GM18507 (cell line): ENCODE measurements around the gene SOHLH1.

ENCODE experiments used
- DNase-seq: peaks from one replicate; pipeline ENCODE4 v3.0.0; 2011; ENCODE audit warnings: low read depth; ENCODE audit not compliant: insufficient read length; ENCODE audit errors: extremely low spot score
- FAIRE-seq: peaks from 2 replicates; lab custom pipeline; 2011; peaks lifted over from hg19 to GRCh38; lab: Jason Lieb, UNC

SOHLH1 gene

GRCh38 chr9:135665795-135666189 lies 33.5 kb downstream of the SOHLH1 start:
- FAIRE-seq = no peak
- no peak for DNase-seq

- FAIRE-seq (no peak), DNase-seq (no peak)
Measured at GRCh38 chr9:135664801-135665794, 34.2 kb downstream of the SOHLH1 start.

GRCh38 chr9:135664266-135664665 lies 35.0 kb downstream of the SOHLH1 start:
- DNase-seq (no peak), FAIRE-seq (no peak)

- FAIRE-seq (no peak), DNase-seq (no peak)
Measured at GRCh38 chr9:135663857-135664256, 35.4 kb downstream of the SOHLH1 start.

DNA sequence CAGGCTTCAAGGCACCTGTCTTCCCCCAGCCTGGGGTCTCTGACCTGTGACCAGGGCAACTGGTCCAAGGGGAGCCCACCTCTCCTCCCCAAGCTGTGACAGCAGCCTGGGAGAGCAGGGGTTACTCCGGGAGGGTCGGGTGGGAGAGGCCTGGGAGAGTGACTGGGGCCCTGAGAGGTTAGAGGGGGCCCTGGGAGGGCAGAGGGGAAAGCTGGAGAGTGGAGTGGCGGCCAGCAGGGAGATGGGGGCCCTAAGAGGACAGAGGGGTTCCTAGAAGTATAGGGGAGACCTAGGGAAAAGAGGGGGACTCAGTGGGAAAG lies 35.9 kb downstream of the SOHLH1 start:
- FAIRE-seq (no peak), DNase-seq (no peak)

DNA sequence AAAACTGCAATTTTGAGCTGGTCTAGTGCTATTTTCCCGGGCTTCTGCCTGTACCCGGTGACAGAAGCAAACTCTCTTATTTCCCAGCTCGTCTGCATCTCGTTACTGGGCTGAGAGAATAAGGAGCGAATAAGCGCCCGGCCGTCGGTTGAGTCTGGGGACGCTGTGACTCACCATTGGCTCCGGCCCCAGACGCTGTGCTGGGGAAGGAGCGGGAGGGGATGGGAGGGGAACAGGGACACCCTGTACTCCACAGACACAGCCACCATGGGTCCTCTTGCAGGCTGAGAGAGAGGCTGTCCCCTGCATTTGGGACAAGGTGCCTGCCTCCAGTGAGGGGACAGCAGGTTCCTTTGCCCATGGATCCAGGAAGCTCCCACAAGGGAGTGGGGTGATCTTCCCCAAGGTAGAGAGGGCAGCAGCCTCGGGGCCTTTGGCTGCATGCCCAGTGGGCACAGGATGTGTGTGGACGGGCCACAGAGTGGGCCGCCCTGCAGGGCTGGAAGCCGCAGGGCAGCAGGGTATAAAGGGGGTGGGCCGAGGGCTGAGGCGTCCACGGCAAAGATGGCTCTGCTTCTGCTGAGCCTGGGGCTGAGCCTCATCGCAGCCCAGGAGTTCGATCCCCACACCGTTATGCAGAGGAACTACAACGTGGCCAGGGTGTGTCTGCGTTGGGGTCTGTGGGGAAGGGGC lies 36.4 kb downstream of the SOHLH1 start, which contains the start of gene LCN9:
LCN9 (plus strand) TSS at position 552 of the 693 bp plus-strand sequence; CDS start at position 565, 13 bp downstream.
- FAIRE-seq (no peak), DNase-seq (no peak)

DNA sequence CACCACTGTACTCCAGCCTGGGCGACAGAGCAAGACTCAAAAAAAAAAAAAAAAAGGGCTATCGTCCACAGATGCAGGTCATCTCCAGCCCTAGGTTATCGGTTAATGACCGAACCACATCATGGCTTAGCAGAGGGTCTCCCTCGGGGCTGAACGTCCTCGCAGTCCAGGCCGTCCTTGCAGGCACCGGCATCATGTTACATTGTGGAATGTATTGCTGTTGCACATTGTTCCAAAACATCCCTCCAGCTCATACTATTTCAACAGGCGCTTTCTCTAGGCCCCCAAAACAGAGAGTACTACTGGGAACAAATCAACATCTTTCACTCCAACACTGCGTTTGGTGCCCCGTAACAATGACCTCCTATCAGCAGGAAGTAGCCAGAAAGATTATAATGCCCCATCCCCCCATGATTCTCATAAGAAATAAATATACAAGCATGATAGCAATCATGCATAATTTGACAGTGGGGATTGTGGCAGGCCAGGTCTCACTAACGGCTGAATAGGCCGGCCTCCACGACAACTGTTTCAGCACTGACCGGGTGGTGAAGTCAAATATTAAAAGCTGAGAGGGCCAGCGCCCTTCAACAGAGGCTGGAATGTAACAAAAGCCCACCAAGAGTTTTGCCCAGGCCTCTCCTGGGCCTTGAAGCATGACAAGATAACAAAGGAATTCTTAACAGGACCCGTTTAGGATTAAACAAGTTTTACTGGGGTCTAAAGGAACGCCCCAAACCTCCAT lies 37.3 kb downstream of the SOHLH1 start:
- FAIRE-seq (no peak), DNase-seq (no peak)

- FAIRE-seq (no peak), DNase-seq (no peak)
Measured at GRCh38 chr9:135660407-135660806, 38.9 kb downstream of the SOHLH1 start.

- DNase-seq = no peak
- no peak for FAIRE-seq
Measured at GRCh38 chr9:135659252-135659651, 40.0 kb downstream of the SOHLH1 start.

DNA sequence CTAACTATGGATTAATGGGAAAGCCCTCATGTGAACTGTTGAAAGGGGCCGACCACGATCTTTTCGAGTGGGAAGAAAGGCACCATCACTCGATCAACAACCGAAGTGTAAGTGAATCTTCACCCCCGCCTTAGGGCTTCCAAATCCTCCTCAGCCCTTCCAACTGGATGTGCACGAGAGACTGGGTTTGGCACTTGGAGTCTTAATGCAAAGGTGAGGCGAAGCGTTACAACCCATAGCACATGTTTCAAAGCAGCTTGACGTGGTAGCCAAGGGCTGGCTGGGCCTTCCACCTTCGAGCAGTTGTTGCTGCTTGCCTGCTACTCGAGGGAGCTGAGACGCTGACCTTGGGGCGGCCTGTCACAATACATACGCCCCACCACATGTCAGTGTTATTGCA lies 41.9 kb downstream of the SOHLH1 start:
- no peak for DNase-seq
- FAIRE-seq = no peak

DNA sequence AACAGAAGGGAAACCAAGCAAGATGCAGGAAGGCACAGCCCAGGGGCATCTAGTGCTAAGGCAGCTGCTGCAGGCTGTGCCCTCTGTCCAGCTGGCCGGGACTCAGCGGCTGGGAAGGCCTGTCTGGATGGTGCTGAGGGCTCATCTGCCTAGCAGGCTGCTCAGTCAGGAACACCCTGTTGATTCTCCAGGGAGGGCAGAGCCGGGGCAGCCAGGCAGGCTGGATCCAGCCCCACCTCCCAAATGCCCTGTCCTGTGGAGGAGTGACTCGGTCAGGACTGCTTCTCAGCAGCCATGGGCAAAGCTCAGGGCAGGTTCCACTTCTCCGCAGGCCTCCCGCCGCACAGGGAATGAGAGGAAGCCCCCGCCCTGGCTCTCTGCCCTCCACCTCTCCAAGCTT lies 44.0 kb downstream of the SOHLH1 start:
- FAIRE-seq (no peak), DNase-seq (no peak)

DNA sequence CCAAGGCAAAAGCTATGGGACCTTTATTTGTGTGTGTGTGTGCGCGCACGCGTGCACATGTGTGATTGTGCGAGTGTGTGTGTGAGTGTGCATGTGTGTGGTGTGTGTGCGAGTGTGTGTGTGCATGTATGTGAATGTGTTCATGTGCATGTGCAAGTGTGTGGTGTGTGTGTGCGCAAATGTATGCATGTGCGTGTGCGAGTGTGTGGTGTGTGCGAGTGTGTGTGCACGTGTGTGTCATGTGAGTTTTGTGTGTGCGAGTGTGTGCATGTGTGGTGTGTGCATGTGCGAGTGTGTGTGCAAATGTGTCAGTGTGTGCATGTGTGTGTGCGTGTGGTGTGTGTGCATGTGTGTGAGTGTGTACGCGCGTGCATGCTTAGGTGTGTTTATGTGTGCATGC lies 48.9 kb downstream of the SOHLH1 start:
- no peak for DNase-seq
- FAIRE-seq = no peak

GRCh38 chr9:135649508-135649907 lies 49.8 kb downstream of the SOHLH1 start:
- no peak for DNase-seq

DNA sequence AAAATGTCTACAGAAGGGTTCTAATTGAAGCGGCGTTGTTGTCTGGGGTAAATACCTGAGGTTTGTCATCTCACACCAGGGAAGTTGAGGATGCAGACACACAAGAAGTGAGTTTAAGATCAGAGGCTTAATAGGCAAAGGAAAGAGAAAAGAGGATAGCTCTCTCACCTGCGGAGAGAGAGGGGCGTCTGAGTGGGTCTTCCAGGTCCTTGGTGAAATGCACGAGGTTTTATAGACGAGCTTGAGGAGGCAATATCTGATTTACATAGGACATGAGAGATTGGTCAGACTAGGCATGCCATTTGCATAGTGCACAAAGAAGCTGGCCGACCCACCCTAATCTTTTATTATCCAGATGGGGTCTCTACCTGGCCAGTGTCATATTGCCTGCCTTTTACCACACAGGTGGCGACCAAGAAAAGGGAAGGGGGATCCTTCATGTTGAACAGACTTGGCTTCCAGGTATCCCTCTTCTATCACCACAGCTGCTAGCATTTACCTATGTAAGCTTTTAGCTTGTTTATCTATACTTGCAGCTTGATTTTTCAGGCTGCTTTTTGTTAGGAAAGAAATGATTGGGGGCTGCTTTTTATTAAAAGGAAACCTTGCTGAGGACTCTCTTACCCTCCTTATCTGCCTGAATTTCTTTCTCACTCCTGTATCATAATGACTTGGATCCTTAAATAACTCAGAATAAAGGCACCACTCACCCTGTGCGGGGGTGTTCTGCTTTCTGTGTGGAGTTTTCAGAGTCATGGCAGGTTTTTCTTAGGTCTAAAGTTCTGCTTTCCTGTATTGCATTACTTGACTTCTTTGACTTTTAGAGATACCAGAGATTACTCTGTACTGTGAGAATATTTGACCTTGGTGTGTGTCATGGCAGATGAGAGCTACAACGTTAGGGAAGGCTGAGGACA lies 50.5 kb downstream of the SOHLH1 start:
- FAIRE-seq = no peak

More at GRCh38 chr9:135649508-135649907, 49.8 kb downstream of the SOHLH1 start:
- no peak for FAIRE-seq

DNA sequence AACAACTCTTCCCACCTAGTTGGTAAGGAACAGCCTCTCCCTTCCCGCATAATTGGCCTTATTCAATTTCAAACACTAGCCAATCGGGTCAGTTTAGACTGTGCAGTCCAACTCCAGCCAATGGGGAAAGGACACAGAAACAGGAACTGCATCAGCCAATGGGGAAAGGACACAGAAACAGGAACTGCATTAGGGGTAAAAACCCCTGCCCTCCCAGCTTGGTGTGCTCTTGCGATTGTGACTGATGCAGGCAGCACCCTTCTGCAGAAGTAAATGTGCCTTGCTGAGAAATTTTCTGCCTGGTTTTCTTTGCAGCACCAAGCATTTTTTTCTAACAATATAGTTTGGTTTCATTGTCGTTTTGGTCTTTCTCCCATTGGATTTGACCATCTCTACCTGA lies 51.4 kb downstream of the SOHLH1 start:
- no peak for DNase-seq
- no peak for FAIRE-seq

More for the DNA sequence above, 50.5 kb downstream of the SOHLH1 start:
- DNase-seq = no peak

DNA sequence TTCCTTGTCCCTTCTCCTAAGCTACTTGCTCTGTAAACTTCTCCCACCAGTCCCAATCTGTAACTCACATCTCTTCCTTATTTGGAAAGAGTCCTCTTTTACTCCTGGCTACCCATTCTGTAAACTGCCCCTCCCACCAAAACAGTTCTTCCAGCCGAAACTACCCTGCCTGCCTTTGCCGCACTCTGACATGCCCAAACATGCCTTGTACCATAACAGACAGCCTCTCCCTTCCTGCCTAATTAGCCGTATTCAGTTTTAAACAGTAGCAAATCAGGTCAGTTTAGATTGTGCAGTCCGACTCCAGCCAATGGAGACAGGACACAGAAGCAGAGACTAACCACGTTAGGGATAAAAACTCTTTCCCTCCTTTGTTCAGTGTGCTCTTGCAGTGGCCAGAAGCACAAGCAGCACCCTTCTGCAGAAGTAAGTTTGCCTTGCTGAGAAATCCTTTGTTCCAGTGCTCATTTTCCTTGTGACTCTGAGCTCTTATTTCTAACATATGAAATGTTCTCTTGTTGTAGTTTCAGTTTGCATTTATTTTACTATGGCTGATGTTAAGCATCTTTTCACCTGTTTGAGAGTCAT lies 54.6 kb downstream of the SOHLH1 start:
- DNase-seq (no peak), FAIRE-seq (no peak)
